ENCODE data around the gene VTI1A. TPM values are rescaled to one million over a fixed set of nuclear protein-coding genes. Genes with fewer than 3 reads are reported as not detected.
"Not testable (repeated sequence)": the region's sequence is repeated elsewhere in the genome, so short reads cannot be mapped to it uniquely, and the experiment has no call there.

VTI1A gene
- total RNA-seq, 2 experiments from 2014 or later = 27.1 to 33.4 TPM

- no peak for ATAC-seq
Measured at GRCh38 chr10:112728997-112729396, 282.0 kb downstream of the VTI1A start.

DNA sequence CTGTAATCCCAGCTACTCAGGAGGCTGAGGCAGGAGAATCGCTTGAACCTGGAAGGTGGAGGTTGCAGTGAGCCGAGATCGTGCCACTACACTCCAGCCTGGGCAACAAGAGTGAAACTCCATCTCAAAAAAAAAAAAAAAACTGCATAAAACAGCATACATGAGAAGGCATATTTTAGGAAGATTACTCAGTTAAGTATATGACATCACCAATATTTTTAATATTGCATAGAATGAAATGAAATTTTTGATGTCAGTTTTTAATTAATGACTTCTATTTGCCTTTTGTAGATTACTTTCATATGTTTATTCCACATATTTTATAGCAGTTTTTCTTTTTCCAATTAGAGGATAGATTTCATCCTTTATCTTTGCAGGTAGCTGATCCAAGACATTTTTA, 284.4 kb downstream of the VTI1A start:
- DNase-seq; H3K4me1 Mint-ChIP-seq; H3K9me3 Mint-ChIP-seq (ENCODE audit: low read depth); ATAC-seq; H3K4me3 Mint-ChIP-seq; POLR2A ChIA-PET; H3K27ac Mint-ChIP-seq; intact Hi-C loops (cut with DNase I, micrococcal nuclease); H3K27me3 Mint-ChIP-seq; H3K36me3 Mint-ChIP-seq (ENCODE audit: low read depth): not testable (repeated sequence)
- CTCF ChIA-PET = interaction anchor here (1.5 kb wide), 1 partner anchor 9 kb away, joined by 3 read pairs; no protein-coding TSS in a partner anchor

More at GRCh38 chr10:112728997-112729396, 282.0 kb downstream of the VTI1A start:
- Mint-ChIP-seq H3K9me3 (ENCODE audit: low read depth) (no peaks in the 10 kb centered on the region), H3K4me3 (no peak overlapping the region), H3K27ac (no peak overlapping the region), H3K27me3 (no peaks in the 10 kb centered on the region), H3K4me1 (no peaks in the 10 kb centered on the region), H3K36me3 (ENCODE audit: low read depth) (no peaks in the 10 kb centered on the region)
- CTCF ChIA-PET = interaction anchor here (1.3 to 1.6 kb wide), 2 partner anchors 13 to 30 kb away, joined by 3 read pairs; no protein-coding TSS in a partner anchor
- DNase-seq = no peak
- POLR2A ChIA-PET = no interaction called here
- intact Hi-C loops (cut with DNase I, micrococcal nuclease) = loop anchor here in 1 of 2 experiments (10.0 kb wide), 2 partner anchors 396 to 656 kb away; no protein-coding TSS in a partner anchor

DNA sequence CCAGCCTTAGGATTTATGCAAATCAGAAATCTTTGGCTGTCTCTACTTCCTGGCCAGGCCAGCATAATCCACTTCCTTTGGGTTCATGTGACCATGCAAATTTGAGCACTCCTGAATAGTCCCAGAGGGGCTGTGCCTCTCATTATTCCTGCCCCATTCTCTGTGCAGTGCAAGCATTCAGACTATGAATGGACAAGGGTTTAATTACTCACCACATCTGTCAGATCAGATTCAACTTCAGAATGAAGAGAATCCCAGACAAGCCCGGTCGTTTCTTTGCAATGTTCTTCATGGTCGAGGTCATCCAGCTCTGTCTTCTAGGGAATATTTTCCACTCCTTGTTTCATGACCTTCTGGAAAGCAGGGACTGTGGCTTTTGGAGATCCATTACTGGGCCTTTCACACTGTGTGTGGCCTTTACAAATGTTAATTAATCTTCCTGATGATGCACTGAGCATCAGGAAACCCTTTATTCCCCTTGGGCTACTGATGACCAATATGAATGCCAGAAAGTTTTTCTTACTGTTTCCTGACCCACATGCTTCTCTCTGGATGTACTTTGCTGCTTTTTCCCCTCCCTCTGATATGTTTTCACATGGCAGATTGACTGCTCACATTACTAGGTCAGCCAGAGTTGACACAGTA, 285.4 kb downstream of the VTI1A start:
- DNase-seq = no peak
- peaks cover 8% of the 10 kb centered on the region for H3K36me3 Mint-ChIP-seq (ENCODE audit: low read depth)
- intact Hi-C loops (cut with DNase I, micrococcal nuclease) = no loop called here
- H3K4me3 Mint-ChIP-seq = no peak overlapping the region
- no peak for ATAC-seq
- H3K27ac Mint-ChIP-seq = no peak overlapping the region
- no peaks in the 10 kb centered on the region for H3K9me3 Mint-ChIP-seq (ENCODE audit: low read depth)
- CTCF ChIA-PET = interaction anchor here (0.6 to 1.5 kb wide), 2 partner anchors 10 to 773 kb away, joined by 3 read pairs; no protein-coding TSS in a partner anchor
- no peaks in the 10 kb centered on the region for H3K27me3 Mint-ChIP-seq
- no peaks in the 10 kb centered on the region for H3K4me1 Mint-ChIP-seq
- POLR2A ChIA-PET = no interaction called here

DNA sequence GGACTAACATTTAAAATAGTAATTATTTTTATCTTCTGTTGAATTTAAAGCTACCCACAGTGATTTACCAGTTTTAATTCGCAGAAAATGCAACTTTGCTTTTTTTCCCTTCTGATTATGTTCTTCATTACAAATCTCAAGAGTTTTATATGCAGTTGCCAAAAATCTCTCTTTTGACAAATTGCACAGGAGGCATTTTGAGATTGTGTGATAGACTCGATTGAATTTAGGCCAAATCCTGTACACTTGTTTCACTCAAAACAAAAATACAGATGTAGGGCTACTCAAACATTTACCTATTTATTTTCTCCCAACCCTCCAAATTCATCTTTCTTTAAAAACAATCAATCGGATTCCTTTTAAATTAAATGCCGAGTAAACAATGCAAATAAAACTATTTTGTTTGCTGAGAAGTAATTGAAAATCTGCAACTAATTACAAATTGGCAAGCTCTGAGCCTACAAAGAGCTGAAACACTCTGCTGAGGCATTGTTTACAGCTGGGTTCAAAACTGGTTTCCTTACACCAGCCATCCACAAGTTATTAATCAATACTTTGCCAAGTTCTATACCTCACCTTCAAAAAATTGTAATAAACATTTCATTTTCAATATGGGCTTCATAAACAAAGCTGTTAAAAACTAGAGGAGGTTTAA, 288.2 kb downstream of the VTI1A start:
- intact Hi-C loops (cut with DNase I, micrococcal nuclease) = no loop called here
- H3K27me3 Mint-ChIP-seq = no peaks in the 10 kb centered on the region
- no peak for DNase-seq
- no peak overlapping the region for H3K27ac Mint-ChIP-seq
- H3K9me3 Mint-ChIP-seq (ENCODE audit: low read depth) = no peaks in the 10 kb centered on the region
- H3K36me3 Mint-ChIP-seq (ENCODE audit: low read depth) = peaks cover 18% of the 10 kb centered on the region
- H3K4me3 Mint-ChIP-seq = no peak overlapping the region
- no peaks in the 10 kb centered on the region for H3K4me1 Mint-ChIP-seq
- ATAC-seq = no peak
- CTCF ChIA-PET = interaction anchor here (0.7 to 1.5 kb wide), 2 partner anchors 8 to 28 kb away, joined by 4 to 8 read pairs; no protein-coding TSS in a partner anchor
- POLR2A ChIA-PET = no interaction called here

DNA sequence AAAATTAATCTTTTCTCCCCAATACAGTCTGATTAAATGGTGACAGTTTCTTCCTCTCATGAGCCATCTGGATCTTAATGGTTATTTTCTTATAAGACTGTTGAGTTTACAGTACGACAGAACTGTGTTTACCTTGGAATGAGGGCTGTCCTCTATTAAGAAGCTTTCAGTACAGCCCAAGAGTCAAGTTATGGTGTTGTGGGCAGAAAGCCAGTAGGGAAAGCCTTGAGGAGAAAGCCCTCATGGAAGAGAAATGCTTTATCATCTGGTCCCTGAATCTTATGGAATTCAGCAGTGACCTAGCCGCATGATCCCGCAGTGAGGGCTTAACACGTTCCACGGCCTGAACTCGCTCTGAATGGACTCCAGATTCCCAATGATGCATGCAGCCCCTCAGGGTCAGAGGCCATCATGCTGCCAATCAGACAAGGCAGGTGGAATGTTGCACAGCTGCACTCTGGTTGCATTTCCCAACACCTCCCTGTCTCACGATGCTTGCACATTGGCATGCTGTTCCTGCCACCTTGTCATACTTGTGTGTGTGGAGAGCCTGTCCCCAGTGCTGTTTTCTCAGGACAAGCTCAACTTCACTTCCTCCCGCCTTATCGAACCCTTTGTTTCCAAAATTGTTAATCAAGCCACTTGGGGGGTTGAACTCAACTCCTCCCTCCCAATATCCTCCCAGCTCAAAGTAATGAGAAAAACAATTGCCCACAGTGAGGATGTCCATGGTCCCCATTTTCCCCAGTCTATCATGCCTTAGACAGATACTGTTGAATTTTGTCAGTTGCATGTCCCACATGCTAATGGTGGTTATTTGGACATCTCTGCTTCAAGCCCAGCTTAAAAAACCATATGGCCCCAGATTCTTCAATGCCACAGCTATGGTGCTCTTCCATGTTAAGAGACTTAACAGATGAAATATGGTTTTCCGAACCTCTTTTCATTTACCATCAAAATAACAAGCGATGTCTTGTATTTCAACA, 291.9 kb downstream of the VTI1A start:
- ChIA-PET POLR2A (no interaction called here), CTCF (interaction anchor here (0.6 kb wide), 1 partner anchor 10 kb away, joined by 3 read pairs; no protein-coding TSS in a partner anchor)
- DNase-seq = no peak
- no peaks in the 10 kb centered on the region for H3K9me3 Mint-ChIP-seq (ENCODE audit: low read depth)
- no peak overlapping the region for H3K27ac Mint-ChIP-seq
- no peak overlapping the region for H3K4me3 Mint-ChIP-seq
- H3K36me3 Mint-ChIP-seq (ENCODE audit: low read depth) = peaks cover 18% of the 10 kb centered on the region
- no peaks in the 10 kb centered on the region for H3K27me3 Mint-ChIP-seq
- no peaks in the 10 kb centered on the region for H3K4me1 Mint-ChIP-seq
- intact Hi-C loops (cut with DNase I, micrococcal nuclease) = no loop called here
- ATAC-seq = no peak

- Mint-ChIP-seq H3K36me3 (ENCODE audit: low read depth) (peaks cover 21% of the 10 kb centered on the region), H3K9me3 (ENCODE audit: low read depth) (no peaks in the 10 kb centered on the region), H3K27me3 (no peaks in the 10 kb centered on the region), H3K4me1 (no peaks in the 10 kb centered on the region), H3K4me3 (no peak overlapping the region), H3K27ac (no peak overlapping the region)
- intact Hi-C loops (cut with DNase I, micrococcal nuclease) = no loop called here
- ATAC-seq (no peak), DNase-seq (no peak)
- POLR2A ChIA-PET = no interaction called here
- CTCF ChIA-PET = no interaction called here
Measured at GRCh38 chr10:112739592-112740353, 292.8 kb downstream of the VTI1A start.

- H3K4me1 Mint-ChIP-seq = no peaks in the 10 kb centered on the region
- DNase-seq = no peak
- no peak for ATAC-seq
- H3K36me3 Mint-ChIP-seq (ENCODE audit: low read depth) = peaks cover 15% of the 10 kb centered on the region
- H3K27ac Mint-ChIP-seq = no peak overlapping the region
- H3K27me3 Mint-ChIP-seq = no peaks in the 10 kb centered on the region
- intact Hi-C loops (cut with DNase I, micrococcal nuclease) = no loop called here
- no peaks in the 10 kb centered on the region for H3K9me3 Mint-ChIP-seq (ENCODE audit: low read depth)
- POLR2A ChIA-PET = no interaction called here
- H3K4me3 Mint-ChIP-seq = no peak overlapping the region
- CTCF ChIA-PET = interaction anchor here (1.0 kb wide), 1 partner anchor 12 kb away, joined by 3 read pairs; no protein-coding TSS in a partner anchor
Measured at GRCh38 chr10:112741830-112742402, 294.9 kb downstream of the VTI1A start.

- POLR2A ChIA-PET = no interaction called here
- intact Hi-C loops (cut with DNase I, micrococcal nuclease) = no loop called here
- H3K36me3 Mint-ChIP-seq (ENCODE audit: low read depth) = peaks cover 3% of the 10 kb centered on the region
- no peaks in the 10 kb centered on the region for H3K9me3 Mint-ChIP-seq (ENCODE audit: low read depth)
- CTCF ChIA-PET = interaction anchor here (1.2 kb wide), 1 partner anchor 10 kb away, joined by 8 read pairs; no protein-coding TSS in a partner anchor
- H3K4me3 Mint-ChIP-seq = no peak overlapping the region
- DNase-seq (no peak), ATAC-seq (no peak)
- H3K27me3 Mint-ChIP-seq = no peaks in the 10 kb centered on the region
- no peaks in the 10 kb centered on the region for H3K4me1 Mint-ChIP-seq
- no peak overlapping the region for H3K27ac Mint-ChIP-seq
Measured at GRCh38 chr10:112744181-112745096, 297.4 kb downstream of the VTI1A start.

DNA sequence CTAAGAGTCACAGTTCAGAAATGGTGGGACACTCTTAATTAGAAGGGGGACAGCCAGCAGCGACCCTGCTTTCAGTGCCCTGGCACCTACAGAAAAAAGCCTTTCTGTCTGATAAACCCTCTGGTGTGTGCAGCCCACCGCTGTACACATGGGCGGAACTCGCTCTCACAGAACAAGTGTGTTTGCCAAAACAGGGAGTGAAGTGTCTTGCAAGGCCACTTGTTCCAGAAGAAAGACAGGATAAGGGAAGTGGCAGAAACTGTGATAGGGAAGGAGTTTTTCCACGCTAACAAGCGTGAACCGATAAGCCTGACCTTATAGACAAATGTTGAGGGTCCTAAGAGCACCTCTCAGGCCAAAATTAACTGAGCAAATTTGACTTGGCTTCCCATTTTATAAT, 299.3 kb downstream of the VTI1A start:
- Mint-ChIP-seq H3K9me3 (ENCODE audit: low read depth) (no peaks in the 10 kb centered on the region), H3K4me1 (no peaks in the 10 kb centered on the region), H3K4me3 (no peak overlapping the region), H3K27me3 (no peaks in the 10 kb centered on the region), H3K27ac (no peak overlapping the region), H3K36me3 (ENCODE audit: low read depth) (peaks cover 5% of the 10 kb centered on the region)
- DNase-seq (no peak), ATAC-seq (no peak)
- POLR2A ChIA-PET = no interaction called here
- intact Hi-C loops (cut with DNase I, micrococcal nuclease) = no loop called here
- CTCF ChIA-PET = no interaction called here
